Esophagus squamous epithelium (tissue), 5 donors: ENCODE results near the gene PTX3. TPM values are rescaled to one million over a fixed set of nuclear protein-coding genes. Genes with fewer than 3 reads are reported as not detected.

Experiments
- DNase-seq: peaks from one replicate; lab custom pipeline; 2025; lab: John Stamatoyannopoulos, UW
- H3K27ac ChIP-seq, 4 donors: fragments of 200-600 bp; sonication (generic); one replicate each; pipeline ENCODE4 v1.5.1; 2016 to 2019; ENCODE audit warnings: mild to moderate bottlenecking in 1 of 4
- H3K27me3 ChIP-seq, 4 donors: fragments of 200-600 bp; sonication (generic); 1 replicate in 3 of 4; 2 replicates in 1 of 4; pipeline versions ENCODE4 v1.5.1 to v1.6.0; 2017 to 2021; ENCODE audit warnings: antibody characterized with exemption in 1 of 4
- H3K36me3 ChIP-seq, 3 donors: fragments of 200-600 bp; sonication (generic); one replicate each; pipeline ENCODE4 v1.5.1; 2016 to 2019
- H3K4me1 ChIP-seq, 3 donors: fragments of 200-600 bp; sonication (generic); one replicate each; pipeline ENCODE4 v1.5.1; 2017 to 2019
- H3K4me3 ChIP-seq, 4 donors: fragments of 200-600 bp; sonication (generic); 1 replicate in 3 of 4; 2 replicates in 1 of 4; pipeline ENCODE4 v1.5.1; 2016 to 2019; ENCODE audit warnings: mild to moderate bottlenecking in 2 of 4, moderate library complexity in 1 of 4
- H3K9me3 ChIP-seq, 3 donors: fragments of 200-600 bp; sonication (generic); one replicate each; pipeline ENCODE4 v1.5.1; 2016 to 2019
- POLR2A ChIP-seq, 4 donors: fragments of 450-650 bp; IDR thresholded peaks; one replicate each; pipeline ENCODE4 v1.6.1; 2017; ENCODE audit warnings: antibody characterized with exemption in 4 of 4, mild to moderate bottlenecking in 4 of 4, moderate library complexity in 3 of 4
- WGBS, 2 donors: methylation state at CpG; one replicate each; pipeline ENCODE4 v1.1.5; 2018; 5-methylcytosine and 5-hydroxymethylcytosine counted together
- intact Hi-C: fragments of 100-400 bp; cut with DNase I; formaldehyde crosslinking; loops from one replicate; pipeline ENCODE4 v1.15.0; 2022
- total RNA-seq, 4 donors: library from RNA; depleted of rRNA; stranded (reverse); fragments of >200 nt; gene quantifications; one replicate each; pipeline ENCODE4 v1.1.0, GENCODE V29; 2016
- TF ChIP-seq, protein P1 (sequence below), 6 experiments: fragments of 450-650 bp in 4 of 6; fragments of 200-600 bp in 2 of 6; sonication (generic) in 2 of 6; IDR thresholded peaks; one replicate each; pipeline ENCODE4 v1.5.1; 2016 to 2019; ENCODE audit warnings: antibody characterized with exemption in 6 of 6, mild to moderate bottlenecking in 4 of 6, moderate library complexity in 4 of 6
- donor health status: DM: yes; HTN: yes; CAD: no.

The PTX3 gene
- total RNA-seq = 1 to 10 TPM in 2 of 4 donors, under 1 TPM in 1, not detected in 1; 0.57 to 2.3 (median 1.7) TPM

DNA sequence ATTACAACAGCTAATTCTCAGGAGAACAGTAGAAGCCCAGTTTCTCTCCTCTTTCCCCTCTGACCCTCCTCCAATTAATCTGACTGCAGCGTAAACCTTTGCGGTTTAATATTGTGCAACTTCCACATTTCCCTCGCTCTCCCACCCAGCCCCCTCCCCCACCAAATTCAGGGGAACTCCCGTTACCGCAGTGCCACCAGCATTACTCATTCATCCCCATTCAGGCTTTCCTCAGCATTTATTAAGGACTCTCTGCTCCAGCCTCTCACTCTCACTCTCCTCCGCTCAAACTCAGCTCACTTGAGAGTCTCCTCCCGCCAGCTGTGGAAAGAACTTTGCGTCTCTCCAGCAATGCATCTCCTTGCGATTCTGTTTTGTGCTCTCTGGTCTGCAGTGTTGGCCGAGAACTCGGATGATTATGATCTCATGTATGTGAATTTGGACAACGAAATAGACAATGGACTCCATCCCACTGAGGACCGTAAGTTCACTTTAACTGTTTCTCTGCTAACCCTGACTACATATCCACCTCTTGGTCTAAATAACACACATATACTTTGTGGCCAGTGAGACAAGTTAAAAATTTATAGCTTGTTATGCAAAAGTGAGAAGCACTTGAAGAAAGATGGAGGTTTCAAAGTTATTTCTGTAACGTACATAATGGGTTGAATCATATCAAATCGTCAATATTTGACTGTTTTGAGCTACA is at the start of gene PTX3:
Gene PTX3 (plus strand): TSS at position 268 of the 709 bp plus-strand sequence. CDS start 84 bp downstream, at position 352.
- peak within 1 kb of the TSS; percentile 31 to 68 (median 44) for H3K4me3 ChIP-seq
- TF ChIP-seq, protein P1, sequence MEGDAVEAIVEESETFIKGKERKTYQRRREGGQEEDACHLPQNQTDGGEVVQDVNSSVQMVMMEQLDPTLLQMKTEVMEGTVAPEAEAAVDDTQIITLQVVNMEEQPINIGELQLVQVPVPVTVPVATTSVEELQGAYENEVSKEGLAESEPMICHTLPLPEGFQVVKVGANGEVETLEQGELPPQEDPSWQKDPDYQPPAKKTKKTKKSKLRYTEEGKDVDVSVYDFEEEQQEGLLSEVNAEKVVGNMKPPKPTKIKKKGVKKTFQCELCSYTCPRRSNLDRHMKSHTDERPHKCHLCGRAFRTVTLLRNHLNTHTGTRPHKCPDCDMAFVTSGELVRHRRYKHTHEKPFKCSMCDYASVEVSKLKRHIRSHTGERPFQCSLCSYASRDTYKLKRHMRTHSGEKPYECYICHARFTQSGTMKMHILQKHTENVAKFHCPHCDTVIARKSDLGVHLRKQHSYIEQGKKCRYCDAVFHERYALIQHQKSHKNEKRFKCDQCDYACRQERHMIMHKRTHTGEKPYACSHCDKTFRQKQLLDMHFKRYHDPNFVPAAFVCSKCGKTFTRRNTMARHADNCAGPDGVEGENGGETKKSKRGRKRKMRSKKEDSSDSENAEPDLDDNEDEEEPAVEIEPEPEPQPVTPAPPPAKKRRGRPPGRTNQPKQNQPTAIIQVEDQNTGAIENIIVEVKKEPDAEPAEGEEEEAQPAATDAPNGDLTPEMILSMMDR (IDR thresholded peaks at IDR 0.05) = no peak
- peak in 1 of 4 donors; percentile 21 for TF ChIP-seq POLR2A (IDR thresholded peaks at IDR 0.05)
- H3K4me1 ChIP-seq = peaks cover 0 to 26% (median 11%) of the 10 kb centered on the region in 3 donors
- H3K36me3 ChIP-seq = no peaks in the 10 kb centered on the region
- 10% methylated on average over 15 of the region's 15 CpGs for WGBS, 2 donors
- peaks cover 0 to 34% (median 0%) of the 10 kb centered on the region in 4 donors for H3K27me3 ChIP-seq
- DNase-seq = peak; percentile 6
- intact Hi-C loops = no loop called here
- peak within 1 kb of the TSS in 2 of 4 donors; percentile 14 to 51 for H3K27ac ChIP-seq
- H3K9me3 ChIP-seq = no peaks in the 10 kb centered on the region

DNA sequence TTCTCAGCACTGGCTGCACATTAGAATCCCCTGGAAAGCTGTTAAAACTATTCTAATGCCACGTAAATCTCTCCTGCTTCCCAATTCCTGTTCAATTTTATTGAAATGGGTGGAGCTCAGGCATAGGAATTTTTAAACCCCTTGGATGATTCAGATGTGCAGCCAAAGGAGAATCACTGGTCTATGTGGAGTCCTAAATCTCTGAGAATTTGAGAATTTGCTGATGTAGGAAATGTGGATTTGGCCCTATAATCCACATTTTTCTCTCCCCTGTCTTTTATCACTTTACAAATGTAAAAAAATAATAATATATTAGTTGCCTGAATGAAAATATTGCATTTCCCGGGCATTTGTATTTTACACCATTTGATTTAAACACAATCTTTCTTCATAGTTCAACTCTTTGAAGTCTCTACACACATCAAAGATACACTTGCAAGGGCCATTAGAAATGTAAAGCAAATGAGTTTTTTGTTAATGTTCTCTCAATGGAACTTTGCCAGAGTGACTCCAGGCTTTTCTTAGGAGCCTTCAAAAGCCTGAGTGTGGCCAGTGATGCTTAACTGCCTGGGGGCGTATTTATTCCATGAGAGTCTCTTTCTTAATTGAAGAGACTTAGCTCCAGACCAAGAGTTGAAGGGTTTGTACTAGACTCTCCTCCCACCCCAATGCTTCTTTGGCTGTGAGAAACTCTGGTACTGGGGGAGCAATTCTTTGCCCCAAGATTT is 48.8 kb upstream of the PTX3 start:
- Histone ChIP-seq H3K27me3 (no peaks in the 10 kb centered on the region), H3K9me3 (no peaks in the 10 kb centered on the region), H3K27ac (no peak overlapping the region), H3K4me3 (no peak overlapping the region), H3K4me1 (no peaks in the 10 kb centered on the region), H3K36me3 (no peaks in the 10 kb centered on the region)
- WGBS, 2 donors = 35 to 43% methylated on average over 3 of the region's 3 CpGs
- intact Hi-C loops = no loop called here
- TF ChIP-seq POLR2A (IDR thresholded peaks at IDR 0.05) = no peak
- TF ChIP-seq, protein P1 (IDR thresholded peaks at IDR 0.05) = no peak
- no peak for DNase-seq

DNA sequence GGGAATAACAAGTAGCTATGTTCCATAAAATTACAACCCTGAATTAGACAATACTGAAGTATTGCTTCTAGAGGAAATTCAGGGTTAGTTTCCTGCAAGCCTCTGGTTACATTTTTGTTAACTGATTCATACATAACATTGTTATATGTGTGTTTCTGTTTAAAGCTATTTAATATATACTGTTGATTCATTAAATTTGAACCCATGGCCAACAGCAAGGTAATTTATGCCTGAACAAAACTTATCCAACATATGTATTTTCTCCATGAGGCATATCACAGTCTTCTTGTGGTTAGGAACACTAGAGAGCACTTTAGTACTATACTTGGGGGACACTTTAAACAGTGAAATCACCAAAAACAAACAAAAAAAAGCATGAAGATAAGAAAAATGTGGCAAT is 47.7 kb upstream of the PTX3 start:
- no peaks in the 10 kb centered on the region for H3K36me3 ChIP-seq
- H3K27me3 ChIP-seq = no peaks in the 10 kb centered on the region
- intact Hi-C loops = no loop called here
- no peak for TF ChIP-seq POLR2A (IDR thresholded peaks at IDR 0.05)
- TF ChIP-seq, protein P1 (IDR thresholded peaks at IDR 0.05) = no peak
- H3K9me3 ChIP-seq = no peaks in the 10 kb centered on the region
- DNase-seq = no peak
- no peaks in the 10 kb centered on the region for H3K4me1 ChIP-seq
- H3K27ac ChIP-seq = no peak overlapping the region
- H3K4me3 ChIP-seq = no peak overlapping the region

DNA sequence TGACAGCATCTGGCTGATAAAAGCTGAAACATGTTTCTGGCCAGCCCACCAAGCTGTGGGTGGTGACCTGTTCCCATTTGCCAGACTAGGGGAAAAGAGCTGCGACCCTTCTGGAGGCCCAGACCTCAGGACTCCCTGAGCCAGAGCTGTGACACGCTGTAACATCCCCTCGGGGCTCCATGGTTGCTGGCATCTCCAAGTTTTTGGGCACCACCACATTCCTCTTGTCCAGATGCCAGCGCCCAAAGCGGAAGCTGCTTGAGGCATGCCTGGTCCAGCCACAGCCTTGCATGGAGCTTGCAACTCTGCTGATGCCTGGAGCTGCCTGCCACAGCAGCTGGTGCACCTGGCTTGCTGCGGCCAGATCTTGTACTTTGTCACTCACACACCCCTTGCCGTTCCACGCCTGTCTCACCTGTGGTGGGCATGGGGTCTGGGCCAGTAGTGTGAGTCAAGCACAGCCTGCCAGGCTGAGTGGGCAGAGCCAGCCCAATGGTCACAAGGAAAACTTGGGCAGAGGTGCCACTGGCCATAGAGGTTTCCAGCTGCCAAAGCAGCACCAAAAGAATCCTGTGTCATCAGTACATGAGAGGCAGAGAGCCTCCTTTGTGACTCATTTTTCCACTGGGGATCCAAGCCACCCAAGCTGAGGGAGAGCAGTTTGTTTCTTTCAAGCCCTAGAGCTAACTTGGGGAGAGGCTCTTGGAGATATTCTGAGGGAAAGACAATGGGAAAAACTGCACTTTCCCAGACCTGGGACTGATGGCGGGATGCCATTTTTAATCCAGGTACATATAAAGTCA is 45.7 kb upstream of the PTX3 start:
- Histone ChIP-seq H3K36me3 (no peaks in the 10 kb centered on the region), H3K9me3 (no peaks in the 10 kb centered on the region), H3K27ac (no peak overlapping the region), H3K4me3 (no peak overlapping the region), H3K27me3 (no peaks in the 10 kb centered on the region), H3K4me1 (no peaks in the 10 kb centered on the region)
- DNase-seq = no peak
- no peak for TF ChIP-seq POLR2A (IDR thresholded peaks at IDR 0.05)
- TF ChIP-seq, protein P1 (IDR thresholded peaks at IDR 0.05) = no peak
- WGBS, 2 donors = 64 to 82% methylated on average over 1 to 6 of the region's 9 CpGs
- intact Hi-C loops = no loop called here
